Thyroid gland (tissue), 4 donors: ENCODE data around the gene TRPM1.

Experiments
- CTCF ChIP-seq, 6 experiments: fragments of 200-600 bp in 3 of 6; fragments of 450-650 bp in 3 of 6; sonication (generic) in 3 of 6; IDR thresholded peaks; one replicate each; pipeline ENCODE4 v1.5.1; 2016 to 2019; ENCODE audit warnings: antibody characterized with exemption in 6 of 6, mild to moderate bottlenecking in 2 of 6, inconsistent platforms in 1 of 6, moderate library complexity in 1 of 6
- POLR2A ChIP-seq, 2 donors: fragments of 450-650 bp; IDR thresholded peaks; one replicate each; pipeline ENCODE4 v1.6.1; 2017; ENCODE audit warnings: antibody characterized with exemption in 2 of 2, mild to moderate bottlenecking in 2 of 2, moderate library complexity in 1 of 2

- no peak for TF ChIP-seq CTCF (IDR thresholded peaks at IDR 0.05)
- no peak for TF ChIP-seq POLR2A (IDR thresholded peaks at IDR 0.05)
Observed at GRCh38 chr15:31127596-31128261, 26.2 kb upstream of the TRPM1 start.
